PC-3 (cell line): ENCODE data around the gene CST6. TPM values are rescaled to one million over a fixed set of nuclear protein-coding genes. Genes with fewer than 3 reads are reported as not detected.

Experiments used
- ATAC-seq: fragments of 200-7000 bp; cut with Tn5 transposase; 2 replicates; pipeline ENCODE4 v1.9.1; 2020; ENCODE audit warnings: mild to moderate bottlenecking, moderate library complexity
- BruUV-seq: library from RNA; stranded (reverse); fragments of 400-500 nt; replicated peaks from 2 replicates; lab custom pipeline; 2021; lab: Mats Ljungman, UMichigan
- CTCF ChIA-PET: fragments of 300-600 bp; sonication (Branson Sonifier 250); formaldehyde crosslinking; loops from one replicate; lab custom pipeline; 2022; ENCODE audit warnings: antibody characterized with exemption; lab: Charles Lee
- POLR2A ChIA-PET: fragments of 300-600 bp; sonication (Branson Sonifier 250); formaldehyde crosslinking; loops from one replicate; lab custom pipeline; 2022; ENCODE audit warnings: antibody characterized with exemption; ENCODE audit not compliant: unreplicated experiment; lab: Charles Lee
- DNase-seq: peaks from one replicate; pipeline ENCODE4 v3.0.0-alpha.2; 2015
- H2AFZ ChIP-seq: fragments of 300-600 bp; sonication (generic); 2 replicates; pipeline ENCODE4 v1.6.0; 2016; ENCODE audit warnings: antibody characterized with exemption, low read length
- H3F3A ChIP-seq: fragments of 300-600 bp; sonication (generic); one replicate; pipeline ENCODE4 v1.6.0; 2017; ENCODE audit warnings: antibody characterized with exemption, low read length, control low read depth, mild to moderate bottlenecking; ENCODE audit not compliant: unreplicated experiment
- H3K27ac ChIP-seq: fragments of 300-600 bp; sonication (generic); 2 replicates; pipeline ENCODE4 v1.5.1; 2016; ENCODE audit warnings: mild to moderate bottlenecking, low read length
- H3K27me3 ChIP-seq: fragments of 300-600 bp; sonication (generic); 2 replicates; pipeline ENCODE4 v1.6.1; 2016; ENCODE audit warnings: low read length, mixed read lengths
- H3K36me3 ChIP-seq: fragments of 300-600 bp; sonication (generic); 2 replicates; pipeline ENCODE4 v1.6.1; 2016; ENCODE audit warnings: low read depth, mixed run types, low read length, mixed read lengths
- H3K4me1 ChIP-seq: fragments of 300-600 bp; sonication (generic); 2 replicates; pipeline ENCODE4 v1.5.1; 2016; ENCODE audit warnings: low read length; ENCODE audit not compliant: insufficient read depth
- H3K4me2 ChIP-seq: fragments of 300-600 bp; sonication (generic); 2 replicates; pipeline ENCODE4 v1.6.0; 2016; ENCODE audit warnings: low read length
- H3K4me3 ChIP-seq: fragments of 300-600 bp; sonication (generic); 2 replicates; pipeline ENCODE4 v1.5.1; 2016; ENCODE audit warnings: mild to moderate bottlenecking, low read length, mixed read lengths
- H3K79me2 ChIP-seq: fragments of 300-600 bp; sonication (generic); 2 replicates; pipeline ENCODE4 v1.6.1; 2017; ENCODE audit warnings: low read length, mixed read lengths
- H3K9ac ChIP-seq: fragments of 300-600 bp; sonication (generic); 2 replicates; pipeline ENCODE4 v1.6.0; 2016; ENCODE audit warnings: mild to moderate bottlenecking, low read length
- H3K9me2 ChIP-seq: fragments of 300-600 bp; sonication (generic); replicated peaks from 2 replicates; pipeline ENCODE4 v1.6.1; 2016; ENCODE audit warnings: mixed run types, low read length, mixed read lengths
- H3K9me3 ChIP-seq: fragments of 300-600 bp; sonication (generic); 2 replicates; pipeline ENCODE4 v1.6.1; 2016; ENCODE audit warnings: low read length, mixed read lengths
- H4K20me1 ChIP-seq: fragments of 300-600 bp; sonication (generic); 2 replicates; pipeline ENCODE4 v1.6.1; 2016; ENCODE audit warnings: low read length, mixed read lengths
- EZH2 ChIP-seq: fragments of 300-600 bp; sonication (generic); IDR thresholded peaks from one replicate; pipeline ENCODE4 v1.6.1; 2017; ENCODE audit warnings: antibody characterized with exemption, mild to moderate bottlenecking, low read length; ENCODE audit not compliant: unreplicated experiment
- EZH2phosphoT487 ChIP-seq: fragments of 300-600 bp; sonication (generic); IDR thresholded peaks from 2 replicates; pipeline ENCODE4 v1.6.1; 2018; ENCODE audit warnings: mild to moderate bottlenecking, antibody characterized with exemption, low read length, borderline replicate concordance
- intact Hi-C: fragments of 100-400 bp; cut with micrococcal nuclease; formaldehyde crosslinking; loops from 2 replicates; pipeline ENCODE4 v1.9.0; 2023
- total RNA-seq: library from RNA; depleted of rRNA; stranded (reverse); fragments of >200 nt; gene quantifications from 2 replicates; pipeline ENCODE4 v1.2.3, GENCODE V29; 2014
- TF ChIP-seq, protein P1 (sequence below): fragments of 300-600 bp; sonication (generic); conservative IDR thresholded peaks from 2 replicates; pipeline ENCODE4 v1.5.1; 2017; ENCODE audit warnings: antibody characterized with exemption, low read depth, mild to moderate bottlenecking, low read length

CST6 gene
- total RNA-seq, 1 experiment from 2014 or later = 84.2 TPM

DNA sequence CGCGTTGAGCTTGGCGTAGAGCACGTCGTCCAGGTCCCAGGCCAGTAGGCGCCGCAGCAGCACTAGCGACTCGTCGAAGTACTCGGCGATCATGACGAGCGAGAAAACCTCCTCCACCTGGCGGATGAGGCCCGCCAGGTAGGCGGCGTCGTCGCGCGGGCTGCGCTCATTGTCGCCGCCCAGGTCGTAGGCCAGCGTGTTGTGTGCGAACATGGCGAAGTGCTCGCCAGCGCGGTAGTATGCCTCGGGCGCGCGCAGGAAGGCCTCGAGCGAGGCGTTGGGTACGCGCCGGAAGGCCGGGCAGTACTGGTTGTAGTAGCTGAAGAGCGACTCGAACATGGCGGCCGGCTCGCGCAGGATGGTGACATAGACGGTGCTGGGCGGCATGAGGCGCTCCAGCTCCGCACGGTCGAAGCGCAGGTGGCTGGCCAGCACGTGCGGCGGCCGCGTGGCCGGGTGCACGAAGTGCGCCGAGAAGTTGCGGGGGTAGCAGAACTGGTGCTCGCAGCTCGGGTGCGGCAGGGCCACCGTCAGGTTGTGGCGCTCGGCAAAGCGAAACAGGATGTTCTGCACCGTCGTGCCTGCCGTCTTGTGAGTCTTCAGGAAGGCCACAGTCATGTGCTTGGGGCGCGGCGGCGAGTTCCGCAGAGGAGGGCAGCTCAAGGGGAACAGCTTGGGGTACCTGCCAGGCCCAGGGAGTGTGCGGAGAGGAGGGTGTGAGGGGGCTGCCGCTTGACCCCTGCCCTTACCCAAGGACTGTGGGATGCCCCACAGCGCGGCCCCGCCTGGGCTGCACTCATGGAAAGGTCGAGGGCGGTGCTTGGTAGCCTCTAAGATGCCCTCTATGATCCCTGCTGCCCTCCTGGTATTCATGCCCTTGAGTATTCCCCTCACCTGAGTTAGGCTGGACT is 31.4 kb downstream of the CST6 start:
- H3K36me3 ChIP-seq = no peaks in the 10 kb centered on the region
- CTCF ChIA-PET = no interaction called here
- no peak for TF ChIP-seq EZH2
- TF ChIP-seq, protein P1, sequence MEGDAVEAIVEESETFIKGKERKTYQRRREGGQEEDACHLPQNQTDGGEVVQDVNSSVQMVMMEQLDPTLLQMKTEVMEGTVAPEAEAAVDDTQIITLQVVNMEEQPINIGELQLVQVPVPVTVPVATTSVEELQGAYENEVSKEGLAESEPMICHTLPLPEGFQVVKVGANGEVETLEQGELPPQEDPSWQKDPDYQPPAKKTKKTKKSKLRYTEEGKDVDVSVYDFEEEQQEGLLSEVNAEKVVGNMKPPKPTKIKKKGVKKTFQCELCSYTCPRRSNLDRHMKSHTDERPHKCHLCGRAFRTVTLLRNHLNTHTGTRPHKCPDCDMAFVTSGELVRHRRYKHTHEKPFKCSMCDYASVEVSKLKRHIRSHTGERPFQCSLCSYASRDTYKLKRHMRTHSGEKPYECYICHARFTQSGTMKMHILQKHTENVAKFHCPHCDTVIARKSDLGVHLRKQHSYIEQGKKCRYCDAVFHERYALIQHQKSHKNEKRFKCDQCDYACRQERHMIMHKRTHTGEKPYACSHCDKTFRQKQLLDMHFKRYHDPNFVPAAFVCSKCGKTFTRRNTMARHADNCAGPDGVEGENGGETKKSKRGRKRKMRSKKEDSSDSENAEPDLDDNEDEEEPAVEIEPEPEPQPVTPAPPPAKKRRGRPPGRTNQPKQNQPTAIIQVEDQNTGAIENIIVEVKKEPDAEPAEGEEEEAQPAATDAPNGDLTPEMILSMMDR = no peak
- no peak for TF ChIP-seq EZH2phosphoT487
- no peak overlapping the region for H3K9ac ChIP-seq
- POLR2A ChIA-PET = no interaction called here
- no peaks in the 10 kb centered on the region for H3K9me3 ChIP-seq
- no peaks in the 10 kb centered on the region for H3K27me3 ChIP-seq
- no peaks in the 10 kb centered on the region for H3F3A ChIP-seq
- H3K27ac ChIP-seq = no peak overlapping the region
- no peak for ATAC-seq
- no peak for DNase-seq
- no peak overlapping the region for H2AFZ ChIP-seq
- no peaks in the 10 kb centered on the region for H3K79me2 ChIP-seq
- H3K9me2 ChIP-seq = no peaks in the 10 kb centered on the region
- no peaks in the 10 kb centered on the region for H3K4me1 ChIP-seq
- no peak overlapping the region for H3K4me3 ChIP-seq
- H4K20me1 ChIP-seq = no peaks in the 10 kb centered on the region
- H3K4me2 ChIP-seq = no peak overlapping the region
- BruUV-seq = no TSS peak
- intact Hi-C loops = no loop called here

DNA sequence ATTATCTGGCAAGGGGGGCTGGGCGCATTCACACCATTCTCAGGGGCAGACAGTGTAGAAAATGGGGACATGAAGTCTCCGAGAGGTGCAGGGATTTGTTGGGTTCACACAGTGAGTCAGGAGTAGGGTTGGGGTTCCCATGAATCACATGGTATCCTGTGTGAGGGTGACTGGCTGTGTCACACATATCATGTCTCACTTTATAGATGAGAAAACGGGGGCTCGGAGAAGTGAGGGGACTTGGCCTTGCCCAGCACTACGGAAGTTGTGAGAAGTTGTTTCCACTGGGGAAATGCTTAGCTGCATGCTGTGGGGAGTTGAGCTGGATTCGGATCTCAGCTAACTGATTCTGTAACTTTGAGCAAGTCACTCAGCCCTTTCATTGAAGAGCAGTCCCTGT is 32.9 kb downstream of the CST6 start:
- peak overlapping the region; percentile 41 for H3K4me2 ChIP-seq
- H3K9me3 ChIP-seq = no peaks in the 10 kb centered on the region
- ATAC-seq (no peak), DNase-seq (no peak)
- no peak overlapping the region for H3K9ac ChIP-seq
- H3F3A ChIP-seq = no peaks in the 10 kb centered on the region
- BruUV-seq = no TSS peak
- no peaks in the 10 kb centered on the region for H3K79me2 ChIP-seq
- H3K27ac ChIP-seq = no peak overlapping the region
- no peaks in the 10 kb centered on the region for H3K36me3 ChIP-seq
- CTCF ChIA-PET = interaction anchor here (0.5 to 1.5 kb wide), 9 partner anchors 9 to 223 kb away, joined by 3 to 8 read pairs (median 4); no protein-coding TSS in a partner anchor
- H4K20me1 ChIP-seq = no peaks in the 10 kb centered on the region
- POLR2A ChIA-PET = interaction anchor here (0.7 kb wide), 1 partner anchor 155 kb away, joined by 4 read pairs; no protein-coding TSS in a partner anchor
- no peak overlapping the region for H2AFZ ChIP-seq
- intact Hi-C loops = loop anchor here (1.0 to 2.0 kb wide), 2 partner anchors 42 to 55 kb away; partner anchors contain the start of genes BANF1 and EIF1AD
- H3K9me2 ChIP-seq = no peaks in the 10 kb centered on the region
- no peaks in the 10 kb centered on the region for H3K4me1 ChIP-seq
- H3K4me3 ChIP-seq = 0 out of 2 replicates have a peak overlapping the region, but pooled peaks have one; percentile 15
- TF ChIP-seq, protein P1 = no peak
- TF ChIP-seq EZH2phosphoT487 (no peak), EZH2 (no peak)
- H3K27me3 ChIP-seq = no peaks in the 10 kb centered on the region
